GM19395 (cell line): ENCODE data around the gene IRS1.

Source experiments
- ATAC-seq: cut with Tn5 transposase; IDR thresholded peaks from one replicate; pipeline ENCODE4 v1.9.1; 2021; ENCODE audit warnings: mild to moderate bottlenecking, moderate library complexity; ENCODE audit not compliant: unreplicated experiment

Gene IRS1

DNA sequence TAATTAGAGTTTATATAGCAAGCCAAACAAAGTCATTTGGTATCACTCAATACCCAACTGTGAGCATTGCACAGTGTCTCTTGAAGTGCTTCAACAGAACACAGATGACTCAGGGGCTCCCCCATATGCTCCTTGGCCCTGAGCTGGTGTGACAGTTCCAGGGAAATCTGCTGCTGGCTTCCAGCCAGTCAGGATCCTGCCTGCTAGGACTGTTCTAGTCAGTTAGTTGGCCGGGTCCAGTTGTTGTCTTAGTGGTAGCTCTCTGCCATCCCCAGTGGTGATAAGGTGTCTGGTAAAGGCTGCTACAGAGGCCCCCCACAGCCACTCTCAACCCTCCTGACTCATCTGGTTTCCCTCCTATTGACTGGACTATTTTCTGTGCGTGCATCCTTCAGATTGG lies 100.3 kb downstream of the IRS1 start:
- no peak for ATAC-seq

DNA sequence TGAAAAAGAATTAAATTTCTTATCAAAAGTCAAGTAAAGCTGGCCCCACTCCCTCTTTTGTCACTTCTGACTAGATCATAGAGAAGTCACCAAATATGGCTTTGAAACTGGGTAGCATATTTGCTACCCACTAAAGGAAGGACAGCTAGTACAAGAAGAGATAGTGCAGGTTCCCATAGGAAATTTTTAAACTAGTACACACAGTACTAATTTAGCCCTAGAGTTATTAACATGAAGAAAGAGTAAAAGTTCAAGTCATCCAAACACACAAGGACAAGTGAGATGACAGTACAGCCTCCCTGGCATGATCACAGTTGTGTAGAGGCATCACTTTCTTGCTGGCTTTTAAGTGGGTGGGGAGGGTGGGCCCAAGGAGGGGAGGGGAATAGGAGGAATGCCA lies 100.9 kb downstream of the IRS1 start:
- ATAC-seq = no peak

DNA sequence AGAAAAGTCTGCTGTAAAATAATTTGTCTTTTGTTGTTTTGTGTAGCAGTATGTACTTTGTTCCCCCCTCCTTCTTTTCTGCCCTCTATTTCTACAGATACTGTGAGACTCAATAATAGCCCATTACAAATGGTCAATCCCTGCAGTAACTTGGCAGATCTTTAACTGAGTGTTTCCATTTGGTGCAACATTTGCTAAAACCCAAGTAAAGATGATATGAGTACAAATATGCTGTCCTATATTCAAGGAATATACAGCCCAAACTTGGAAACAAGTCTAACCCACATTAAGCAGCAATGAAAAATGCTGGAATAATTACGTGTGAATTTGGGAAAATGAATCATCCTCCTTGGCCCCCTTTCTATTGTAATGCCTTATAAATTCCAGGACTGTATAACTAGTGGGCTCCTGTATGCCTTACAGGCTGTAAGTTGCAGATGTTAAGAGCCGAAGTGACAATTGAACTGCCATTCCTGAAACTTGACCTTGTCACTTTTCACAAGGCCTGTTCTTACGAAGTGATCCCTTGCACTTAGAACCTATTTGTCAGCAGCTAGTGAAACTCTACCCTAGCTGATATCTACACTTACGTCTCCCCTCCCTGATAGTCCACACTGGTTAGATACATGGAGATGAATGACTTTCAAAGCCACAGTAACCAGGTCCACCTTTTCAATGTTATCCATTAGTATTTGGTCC lies 104.9 kb downstream of the IRS1 start:
- ATAC-seq = no peak

DNA sequence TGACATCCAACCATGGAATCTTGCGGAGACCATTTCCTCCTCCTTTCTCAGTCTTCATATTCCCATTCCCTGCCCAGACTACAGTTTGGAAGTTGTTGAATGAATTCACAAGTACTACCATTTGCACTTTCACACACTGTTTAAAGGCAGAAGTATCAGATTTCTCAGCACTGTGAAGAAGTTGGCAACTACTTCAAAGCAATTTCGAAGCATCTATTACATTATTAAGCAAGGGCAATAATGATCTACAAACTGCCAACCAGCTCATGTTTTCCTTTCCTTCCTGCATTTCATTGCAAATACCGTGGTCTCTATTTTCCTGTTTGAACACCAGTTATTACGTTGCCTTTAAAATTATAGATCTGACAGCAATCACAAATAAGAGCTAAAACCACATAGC lies 105.5 kb downstream of the IRS1 start:
- no peak for ATAC-seq

DNA sequence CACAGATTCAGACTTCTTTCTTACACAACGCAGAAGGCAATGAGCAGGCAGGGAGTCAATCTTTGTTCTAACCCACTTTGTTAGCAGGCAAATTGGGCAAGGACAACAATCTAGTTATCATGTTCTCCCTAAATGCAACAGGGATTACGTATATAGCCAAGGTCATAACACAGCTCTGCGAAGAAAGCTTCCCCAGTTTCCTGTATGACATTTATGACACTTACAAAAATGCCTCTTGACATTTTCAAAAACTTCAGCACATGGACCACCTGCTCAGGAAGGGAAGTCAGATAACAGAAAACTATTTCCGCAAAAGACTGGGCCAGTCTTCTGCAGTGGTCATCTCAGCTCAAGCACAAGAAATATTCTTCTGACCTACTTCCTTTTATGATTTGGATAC lies 106.1 kb downstream of the IRS1 start:
- no peak for ATAC-seq

DNA sequence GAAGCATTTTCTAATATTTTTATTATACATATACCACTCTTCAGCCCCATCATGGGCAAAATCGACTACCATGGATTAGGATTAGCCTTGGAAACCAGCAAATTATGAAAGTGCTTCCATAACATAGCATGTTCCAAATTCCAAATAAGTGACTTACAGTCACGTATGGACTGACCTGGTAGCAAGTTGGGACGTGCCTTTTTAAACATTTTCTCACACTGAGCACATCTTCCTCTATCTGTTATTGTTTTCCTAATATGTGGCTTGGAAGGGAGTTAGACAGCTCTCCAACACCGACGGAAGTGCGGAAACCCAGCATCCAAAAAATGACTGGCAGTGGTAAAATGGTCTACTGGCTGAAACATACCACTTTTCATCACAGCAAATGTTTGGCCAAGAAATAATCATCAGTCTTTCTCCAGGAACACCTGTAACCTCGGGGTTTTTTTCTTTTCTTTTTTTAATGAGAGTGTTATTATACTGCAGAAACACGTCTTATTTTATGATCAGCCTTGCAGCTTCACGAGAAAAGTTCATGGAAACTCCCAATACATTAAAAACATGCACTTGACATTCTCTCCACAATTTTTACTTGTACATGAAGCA lies 107.0 kb downstream of the IRS1 start:
- no peak for ATAC-seq

DNA sequence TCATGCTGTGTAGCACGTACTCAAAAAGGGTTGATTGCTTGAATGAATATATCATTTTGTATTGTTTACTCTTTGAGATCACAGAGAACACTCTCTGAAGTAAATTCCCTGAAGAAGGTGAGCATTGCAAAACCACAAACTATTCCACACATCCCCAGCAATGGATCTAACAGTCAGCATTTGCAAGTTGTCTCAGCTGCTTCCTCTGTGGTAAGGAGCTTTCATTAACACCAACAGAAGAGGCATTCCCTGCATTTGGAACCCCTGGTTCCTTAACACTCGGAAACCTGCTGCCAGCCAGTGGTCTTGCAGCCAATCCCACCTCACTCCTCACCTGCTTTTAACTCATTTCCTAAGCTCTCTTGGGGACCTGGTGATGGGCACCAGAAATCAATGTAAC lies 108.4 kb downstream of the IRS1 start:
- ATAC-seq = no peak

DNA sequence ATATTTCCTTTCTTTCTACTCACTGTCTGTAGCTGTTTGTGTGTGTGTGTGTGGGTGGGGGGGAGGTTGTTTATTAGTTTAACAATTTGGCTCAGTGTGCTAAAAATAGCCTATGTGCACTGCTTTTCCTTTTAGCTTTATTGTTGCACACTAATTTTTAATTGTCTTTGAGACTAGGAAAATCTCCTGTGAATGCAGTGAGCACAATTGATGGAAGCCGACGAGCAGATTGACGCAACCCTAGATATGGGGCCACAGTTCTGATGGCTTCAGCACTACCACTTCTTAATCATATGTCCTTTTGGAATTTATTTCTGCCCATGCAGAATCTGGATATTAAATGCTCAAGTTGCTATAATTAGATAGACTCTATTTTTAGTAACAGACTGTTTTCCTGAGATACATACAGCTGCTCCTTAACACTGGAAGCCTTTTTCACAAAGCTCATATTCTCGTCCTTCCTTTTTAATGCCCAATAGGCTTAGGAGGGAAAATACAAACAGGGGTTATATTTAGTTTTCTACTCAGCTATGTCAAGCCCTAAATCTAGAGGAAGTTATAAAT lies 109.1 kb downstream of the IRS1 start:
- ATAC-seq = no peak

DNA sequence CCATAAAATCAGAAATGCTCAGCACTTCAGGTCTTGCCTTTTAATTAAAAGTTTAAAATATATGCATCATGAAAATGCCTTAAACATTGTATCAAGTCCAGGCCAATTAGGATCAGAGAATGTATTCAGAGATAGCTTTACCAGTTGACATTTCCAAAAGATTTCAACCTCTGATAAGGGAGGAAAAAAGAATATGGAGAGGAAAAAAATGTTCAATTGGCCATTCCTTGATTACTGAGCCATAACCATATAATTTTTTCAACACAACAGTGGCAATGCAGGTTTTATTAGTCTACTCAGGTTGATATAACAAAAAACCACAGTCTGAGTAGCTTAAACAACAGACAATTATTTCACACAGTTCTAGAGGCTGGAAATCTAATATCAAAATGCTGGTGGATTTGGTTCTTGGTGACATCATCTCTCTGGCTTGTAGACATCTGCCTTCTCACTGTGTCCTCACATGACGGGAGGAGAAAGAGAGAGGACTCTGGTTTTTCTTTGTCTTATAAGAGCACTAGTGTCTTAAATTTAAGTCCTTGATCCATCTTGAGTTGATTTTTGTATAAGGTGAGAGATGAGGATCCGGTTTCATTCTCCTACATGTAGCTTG lies 111.9 kb downstream of the IRS1 start:
- no peak for ATAC-seq

DNA sequence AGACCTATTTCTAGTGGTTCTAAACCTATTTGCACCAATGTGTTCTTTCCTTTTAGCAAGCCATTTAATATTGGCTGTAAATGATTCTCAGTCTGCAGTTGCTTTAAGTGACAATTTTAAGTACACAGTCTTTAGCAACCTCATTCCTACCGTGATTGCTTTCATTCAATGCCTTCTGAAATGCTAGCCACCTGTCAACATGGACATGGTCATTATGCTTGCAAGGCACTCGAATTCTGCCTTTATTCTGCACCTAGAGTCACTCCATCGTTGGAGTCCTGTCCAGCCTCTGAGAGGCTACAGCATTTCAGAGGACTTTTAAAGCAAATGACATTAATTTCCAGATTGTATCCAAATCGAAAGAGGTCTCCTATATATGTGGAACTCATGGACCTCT lies 115.1 kb downstream of the IRS1 start:
- no peak for ATAC-seq

DNA sequence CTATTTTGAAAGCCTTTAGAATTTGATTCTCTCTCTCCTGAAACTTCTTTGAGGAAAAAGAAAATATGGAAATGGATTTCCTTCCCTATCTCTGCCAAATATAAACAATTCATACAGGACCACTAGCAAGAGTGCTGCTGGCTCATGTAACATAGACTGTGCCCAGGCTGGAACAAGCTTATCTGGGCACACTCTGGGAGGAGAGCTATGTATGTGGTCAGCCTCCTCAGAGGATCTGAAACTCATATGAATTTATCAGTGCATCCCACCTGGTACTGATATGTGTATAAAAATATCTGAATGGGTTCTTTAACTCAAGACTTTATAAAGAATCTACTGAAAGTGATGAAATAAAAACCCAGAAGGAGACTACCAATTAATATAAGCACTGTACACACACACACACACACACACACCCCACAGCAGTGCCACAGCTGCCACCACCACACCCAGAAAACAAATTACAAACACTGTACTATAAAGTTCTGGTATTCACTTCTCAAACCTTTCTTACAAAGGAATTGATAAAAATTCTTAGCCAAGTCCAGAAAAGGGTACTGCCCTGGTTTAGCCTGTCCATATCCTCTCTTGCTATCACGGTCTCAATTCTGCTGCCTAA lies 115.6 kb downstream of the IRS1 start:
- no peak for ATAC-seq

DNA sequence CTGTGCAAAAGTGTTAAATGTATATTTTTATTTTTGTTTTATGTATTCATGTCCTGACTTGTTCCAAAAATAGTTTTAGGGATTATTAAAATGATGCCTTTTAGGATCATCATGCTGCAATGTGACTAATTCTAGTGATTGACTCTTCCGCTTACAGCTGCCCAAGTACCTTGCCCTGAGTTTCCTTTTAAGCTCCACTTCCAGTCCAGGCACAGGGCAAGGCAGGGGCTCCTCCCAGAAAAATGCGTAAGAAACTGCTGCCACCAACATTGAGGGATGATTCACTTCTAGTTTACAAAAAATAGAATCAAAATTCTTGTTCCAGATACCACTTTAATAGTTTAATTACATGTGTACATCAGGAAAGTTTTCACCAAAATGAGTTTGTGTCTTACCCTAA lies 116.4 kb downstream of the IRS1 start:
- ATAC-seq = no peak
